Sigmoid colon (tissue), 7 donors: ENCODE data around the gene FADD. TPM values are rescaled to one million over a fixed set of nuclear protein-coding genes. Genes with fewer than 3 reads are reported as not detected.
A peak's percentile ranks its signal among the peaks of the same experiment; 100 is the strongest.

Source experiments
- DNase-seq: peaks from one replicate; pipeline ENCODE4 v3.0.0-alpha.2; 2019
- H3K27ac ChIP-seq, 4 donors: fragments of 200-600 bp; sonication (generic); one replicate each; pipeline ENCODE4 v1.5.1; 2016 to 2019; ENCODE audit warnings: mild to moderate bottlenecking in 1 of 4
- H3K27me3 ChIP-seq, 3 donors: fragments of 200-600 bp; sonication (generic); one replicate each; pipeline ENCODE4 v1.5.1; 2019; ENCODE audit warnings: mild to moderate bottlenecking in 1 of 3
- H3K36me3 ChIP-seq, 4 donors: fragments of 200-600 bp; sonication (generic); one replicate each; pipeline ENCODE4 v1.5.1; 2016 to 2019
- H3K4me1 ChIP-seq, 4 donors: fragments of 200-600 bp; sonication (generic); one replicate each; pipeline ENCODE4 v1.5.1; 2017 to 2019
- H3K4me3 ChIP-seq, 4 donors: fragments of 200-600 bp; sonication (generic); one replicate each; pipeline ENCODE4 v1.5.1; 2017 to 2019; ENCODE audit warnings: mild to moderate bottlenecking in 2 of 4, moderate library complexity in 1 of 4
- H3K9me3 ChIP-seq, 4 donors: fragments of 200-600 bp in 3 of 4; sonication (generic) in 3 of 4; one replicate each; pipeline versions ENCODE4 v1.5.1 to v1.6.1; 2013 to 2019
- EP300 ChIP-seq, 4 donors: sonication (generic); formaldehyde crosslinking; IDR thresholded peaks; one replicate each; pipeline ENCODE4 v1.6.1; 2017; ENCODE audit warnings: antibody characterized with exemption in 4 of 4
- POLR2A ChIP-seq, 2 donors: fragments of 450-650 bp; IDR thresholded peaks; one replicate each; pipeline ENCODE4 v1.6.1; 2016; ENCODE audit warnings: antibody characterized with exemption in 2 of 2, mild to moderate bottlenecking in 2 of 2, moderate library complexity in 2 of 2
- POLR2AphosphoS5 ChIP-seq, 4 donors: sonication (generic); formaldehyde crosslinking; IDR thresholded peaks; one replicate each; pipeline ENCODE4 v1.6.1; 2017; ENCODE audit warnings: antibody characterized with exemption in 4 of 4
- WGBS, 2 donors: extraction: QIAGEN DNeasy Blood & Tissue Kit; methylation state at CpG; one replicate each; pipeline ENCODE4 v1.1.7; 2013; 5-methylcytosine and 5-hydroxymethylcytosine counted together
- intact Hi-C: fragments of 100-400 bp; cut with DNase I; formaldehyde crosslinking; loops from one replicate; pipeline ENCODE4 v1.15.1; 2023
- polyA plus RNA-seq, 3 donors: library from polyadenylated mRNA; stranded (reverse); fragments of 200-250 nt; gene quantifications; one replicate each; pipeline ENCODE4 v1.2.3, GENCODE V29; 2013
- total RNA-seq, 4 donors: library from RNA; depleted of rRNA; stranded (reverse); fragments of >200 nt; gene quantifications; one replicate each; pipeline ENCODE4 v1.1.0, GENCODE V29; 2016
- TF ChIP-seq, protein P1 (sequence below), 4 experiments: fragments of 450-650 bp in 3 of 4; fragments of 200-600 bp in 1 of 4; IDR thresholded peaks; one replicate each; pipeline ENCODE4 v1.5.1; 2016 to 2019; ENCODE audit warnings: antibody characterized with exemption in 4 of 4, mild to moderate bottlenecking in 3 of 4, moderate library complexity in 2 of 4
- donor health status: healthy with polysubstance abuse.
- donor health status: Bipolar disorder and iron deficiency.
- donor health status: healthy.

The FADD gene
- total and polyA plus RNA-seq, 7 donors, result 11.5 to 35.5 (median 20.4) TPM

DNA sequence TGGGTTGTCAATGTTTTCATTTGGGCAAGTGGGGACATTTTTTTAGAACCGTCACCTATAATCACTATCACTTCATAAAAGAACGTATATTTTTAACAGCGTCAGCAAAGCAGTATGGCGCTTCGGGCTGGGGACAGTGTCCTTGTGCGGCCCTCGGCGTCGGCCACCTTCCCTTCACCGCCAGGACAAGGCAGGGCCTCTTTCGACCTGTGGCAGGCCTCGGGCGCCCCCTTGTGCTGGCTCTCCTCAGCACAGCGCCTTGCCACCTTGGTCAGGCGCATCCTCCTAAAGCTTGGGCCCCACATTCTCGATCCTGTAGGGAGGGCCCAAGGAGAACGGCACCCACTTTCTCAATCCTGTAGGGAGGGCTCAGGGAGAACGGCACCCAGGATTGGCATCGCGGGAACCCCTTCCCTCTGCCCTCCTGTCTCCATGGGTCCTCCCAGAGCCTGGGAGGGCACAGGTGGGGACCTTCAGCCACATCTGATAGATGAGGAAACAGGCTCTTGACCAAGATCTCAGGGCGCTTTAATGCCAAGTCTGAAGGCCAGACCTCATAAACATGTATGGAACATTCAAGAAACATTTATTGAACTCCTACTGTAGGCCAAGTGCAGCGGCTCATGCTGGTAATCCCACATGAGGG is 11.5 kb upstream of the FADD start:
- Histone ChIP-seq H3K36me3 (no peaks in the 10 kb centered on the region), H3K27me3 (no peaks in the 10 kb centered on the region), H3K4me3 (no peak overlapping the region), H3K4me1 (peaks cover 0 to 3% (median 0%) of the 10 kb centered on the region in 4 donors), H3K9me3 (no peaks in the 10 kb centered on the region), H3K27ac (no peak overlapping the region)
- intact Hi-C loops, result loop anchor here (1.0 kb wide), 1 partner anchor 273 kb away; no protein-coding TSS in a partner anchor
- DNase-seq, result no peak
- 10 to 13% methylated on average over 22 of the region's 22 CpGs for WGBS, 2 donors
- TF ChIP-seq EP300 (IDR thresholded peaks at IDR 0.05) (no peak), POLR2A (IDR thresholded peaks at IDR 0.05) (no peak), POLR2AphosphoS5 (IDR thresholded peaks at IDR 0.05) (no peak)
- TF ChIP-seq, protein P1, sequence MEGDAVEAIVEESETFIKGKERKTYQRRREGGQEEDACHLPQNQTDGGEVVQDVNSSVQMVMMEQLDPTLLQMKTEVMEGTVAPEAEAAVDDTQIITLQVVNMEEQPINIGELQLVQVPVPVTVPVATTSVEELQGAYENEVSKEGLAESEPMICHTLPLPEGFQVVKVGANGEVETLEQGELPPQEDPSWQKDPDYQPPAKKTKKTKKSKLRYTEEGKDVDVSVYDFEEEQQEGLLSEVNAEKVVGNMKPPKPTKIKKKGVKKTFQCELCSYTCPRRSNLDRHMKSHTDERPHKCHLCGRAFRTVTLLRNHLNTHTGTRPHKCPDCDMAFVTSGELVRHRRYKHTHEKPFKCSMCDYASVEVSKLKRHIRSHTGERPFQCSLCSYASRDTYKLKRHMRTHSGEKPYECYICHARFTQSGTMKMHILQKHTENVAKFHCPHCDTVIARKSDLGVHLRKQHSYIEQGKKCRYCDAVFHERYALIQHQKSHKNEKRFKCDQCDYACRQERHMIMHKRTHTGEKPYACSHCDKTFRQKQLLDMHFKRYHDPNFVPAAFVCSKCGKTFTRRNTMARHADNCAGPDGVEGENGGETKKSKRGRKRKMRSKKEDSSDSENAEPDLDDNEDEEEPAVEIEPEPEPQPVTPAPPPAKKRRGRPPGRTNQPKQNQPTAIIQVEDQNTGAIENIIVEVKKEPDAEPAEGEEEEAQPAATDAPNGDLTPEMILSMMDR (IDR thresholded peaks at IDR 0.05), result peak; percentile 53 to 89 (median 80)

DNA sequence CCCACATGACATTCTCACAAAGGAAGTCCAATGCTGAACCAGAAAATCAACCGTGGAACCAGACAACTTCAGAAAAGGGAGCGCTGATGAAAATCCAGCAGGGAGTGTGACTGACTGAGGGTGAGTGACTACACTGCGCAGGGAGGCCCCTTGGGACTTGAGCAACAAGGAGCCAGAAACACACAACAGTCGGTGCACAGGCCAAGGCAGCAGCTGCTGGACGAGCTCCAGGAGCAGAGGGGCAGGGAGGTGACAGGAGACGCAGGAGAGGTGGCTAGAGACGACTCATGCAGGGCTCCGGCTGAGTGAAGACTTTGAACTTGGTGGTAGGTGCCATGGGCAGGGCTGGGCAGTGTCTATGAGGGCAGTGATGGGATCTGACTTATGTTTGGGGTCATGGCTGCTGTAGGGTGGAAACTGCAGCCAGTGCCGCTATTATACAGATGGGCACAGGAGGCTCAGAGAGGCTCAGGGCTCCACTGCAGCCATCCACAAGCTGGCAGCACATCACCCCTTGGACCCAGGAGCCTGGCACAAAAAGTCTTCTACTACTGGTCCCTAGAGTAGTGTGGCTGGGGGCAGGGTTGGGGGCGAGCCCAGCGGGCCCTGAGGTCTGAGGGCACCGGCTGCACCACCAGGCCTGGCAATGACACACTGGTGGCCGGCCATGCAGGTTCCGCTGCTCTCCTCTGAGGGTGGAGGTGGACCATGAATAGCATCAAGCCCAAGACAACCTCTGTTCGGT is 10.3 kb upstream of the FADD start:
- intact Hi-C loops, result no loop called here
- no peak overlapping the region for H3K4me3 ChIP-seq
- no peaks in the 10 kb centered on the region for H3K27me3 ChIP-seq
- H3K36me3 ChIP-seq, result no peaks in the 10 kb centered on the region
- H3K9me3 ChIP-seq, result no peaks in the 10 kb centered on the region
- WGBS, 2 donors, result 80 to 87% methylated on average over 15 of the region's 15 CpGs
- peaks cover 0 to 3% (median 0%) of the 10 kb centered on the region in 4 donors for H3K4me1 ChIP-seq
- DNase-seq, result no peak
- no peak overlapping the region for H3K27ac ChIP-seq
- TF ChIP-seq POLR2AphosphoS5 (IDR thresholded peaks at IDR 0.05) (no peak), POLR2A (IDR thresholded peaks at IDR 0.05) (no peak), EP300 (IDR thresholded peaks at IDR 0.05) (no peak)
- TF ChIP-seq, protein P1 (IDR thresholded peaks at IDR 0.05), result no peak

DNA sequence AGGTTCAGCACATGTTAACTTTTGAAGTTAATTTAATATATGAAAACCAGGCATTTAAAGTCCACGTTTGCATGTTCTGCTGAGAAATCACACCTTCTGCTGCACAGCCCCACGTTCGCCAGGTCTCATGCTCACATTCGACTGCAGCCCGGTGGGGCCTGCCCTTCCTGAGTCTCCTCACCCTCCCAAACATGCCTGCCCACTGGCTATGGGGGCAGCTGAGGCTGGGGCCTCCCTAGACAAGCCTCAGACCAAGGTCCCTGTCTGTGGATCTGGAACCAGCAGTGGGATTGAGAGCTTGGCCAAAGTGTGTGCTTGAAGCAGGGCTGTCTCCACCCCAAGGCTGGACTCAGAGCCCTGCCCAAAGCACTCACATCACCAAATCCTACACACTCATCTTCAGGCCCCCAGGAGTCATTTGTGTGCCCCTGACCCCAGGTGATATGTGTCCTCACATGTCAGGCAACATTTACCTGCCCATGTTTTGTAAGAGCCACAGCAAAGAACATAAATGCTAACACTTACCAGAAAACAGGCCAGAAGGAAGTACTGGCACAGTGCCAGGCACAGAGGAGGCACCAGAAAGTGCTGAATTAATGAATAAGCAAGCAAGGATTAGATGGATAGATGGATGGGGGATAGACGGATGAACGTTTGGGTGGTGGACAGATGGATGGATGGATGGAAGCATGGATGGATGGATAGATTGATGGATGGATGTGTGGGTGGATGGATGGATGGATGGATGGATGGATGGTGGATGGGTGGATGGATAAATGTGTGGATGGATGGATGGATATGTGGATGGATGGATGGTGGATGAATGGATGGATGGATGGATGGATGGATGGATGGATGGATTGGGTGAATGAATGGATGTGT is 9.4 kb upstream of the FADD start:
- H3K4me3 ChIP-seq, result no peak overlapping the region
- H3K4me1 ChIP-seq, result peaks cover 0 to 3% (median 0%) of the 10 kb centered on the region in 4 donors
- no peaks in the 10 kb centered on the region for H3K27me3 ChIP-seq
- H3K9me3 ChIP-seq, result no peaks in the 10 kb centered on the region
- H3K36me3 ChIP-seq, result no peaks in the 10 kb centered on the region
- DNase-seq, result no peak
- intact Hi-C loops, result no loop called here
- no peak for TF ChIP-seq POLR2A (IDR thresholded peaks at IDR 0.05)
- TF ChIP-seq POLR2AphosphoS5 (IDR thresholded peaks at IDR 0.05), result no peak
- TF ChIP-seq, protein P1 (IDR thresholded peaks at IDR 0.05), result no peak
- TF ChIP-seq EP300 (IDR thresholded peaks at IDR 0.05), result no peak
- no peak overlapping the region for H3K27ac ChIP-seq
- 89 to 90% methylated on average over 7 of the region's 7 CpGs for WGBS, 2 donors

DNA sequence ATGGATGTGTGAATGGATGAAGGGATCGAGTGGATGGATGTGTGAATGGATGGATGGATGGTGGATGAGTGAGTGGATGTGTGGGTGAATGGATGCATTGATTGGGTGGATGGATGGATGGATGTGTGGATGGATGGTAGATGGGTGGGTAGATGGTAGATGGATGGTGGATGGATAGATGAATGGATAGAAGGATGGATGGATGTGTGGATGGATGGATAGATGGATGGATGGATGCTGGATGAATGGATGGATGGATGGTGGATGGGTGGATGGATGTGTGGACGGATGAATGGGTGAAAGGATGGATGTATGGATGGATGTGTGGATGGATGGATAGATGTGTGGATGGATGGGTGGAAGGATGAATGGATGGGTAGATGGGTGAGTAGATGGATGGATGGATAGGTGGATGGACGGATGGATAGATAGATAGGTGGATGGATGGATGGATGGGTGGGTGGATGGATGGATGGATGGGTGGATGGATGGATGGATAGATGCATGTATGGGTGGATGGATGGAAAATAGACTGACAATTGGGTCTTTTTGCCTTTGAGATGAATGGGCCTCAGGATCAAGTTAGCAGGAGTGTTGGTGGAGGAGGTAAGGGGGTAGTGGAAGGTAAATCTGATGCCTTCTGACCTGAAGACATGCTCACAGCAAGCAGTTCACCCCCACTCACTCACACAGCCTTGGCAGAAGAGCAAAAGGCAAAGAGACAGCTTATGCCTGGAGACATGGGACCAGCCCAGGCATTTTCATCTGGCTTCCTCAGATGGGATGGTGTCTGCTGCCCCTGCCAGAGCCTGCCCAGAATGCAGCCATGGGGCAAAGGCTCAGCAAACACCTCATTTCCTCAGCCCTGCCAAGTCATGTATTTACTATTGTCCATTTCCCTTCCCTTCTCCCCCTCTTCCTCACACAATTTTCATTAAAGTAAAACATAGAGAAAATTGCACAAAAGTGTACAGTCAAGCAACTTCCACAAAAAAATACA is 8.0 kb upstream of the FADD start:
- Histone ChIP-seq H3K4me1 (peaks cover 0 to 3% (median 0%) of the 10 kb centered on the region in 4 donors), H3K27ac (no peak overlapping the region), H3K4me3 (no peak overlapping the region), H3K27me3 (no peaks in the 10 kb centered on the region), H3K9me3 (no peaks in the 10 kb centered on the region), H3K36me3 (no peaks in the 10 kb centered on the region)
- intact Hi-C loops, result no loop called here
- no peak for DNase-seq
- TF ChIP-seq, protein P1 (IDR thresholded peaks at IDR 0.05), result no peak
- TF ChIP-seq POLR2AphosphoS5 (IDR thresholded peaks at IDR 0.05) (no peak), POLR2A (IDR thresholded peaks at IDR 0.05) (no peak)
- WGBS, 2 donors, result 68 to 86% methylated on average over 3 of the region's 3 CpGs
